ENCODE measurements around the gene UTP25. TPM values are rescaled to one million over a fixed set of nuclear protein-coding genes. Genes with fewer than 3 reads are reported as not detected.
"Not testable (repeated sequence)": the region's sequence is repeated elsewhere in the genome, so short reads cannot be mapped to it uniquely, and the experiment has no call there.

Gene UTP25
- total RNA-seq, 2 donors from 2014 or later: 12.0 to 17.5 TPM

GRCh38 chr1:209882286-209882685, 54.5 kb downstream of the UTP25 start:
- Mint-ChIP-seq H3K9me3 (no peaks in the 10 kb centered on the region), H3K4me1 (peaks cover 4% of the 10 kb centered on the region), H3K27me3 (peaks cover 60% of the 10 kb centered on the region), H3K4me3 (no peak overlapping the region), H3K27ac (no peak overlapping the region), H3K36me3 (ENCODE audit: low read depth) (no peaks in the 10 kb centered on the region)
- ATAC-seq (replicated peaks): no peak

- Mint-ChIP-seq H3K36me3 (ENCODE audit: low read depth) (no peaks in the 10 kb centered on the region), H3K4me3 (no peak overlapping the region), H3K27ac (no peak overlapping the region), H3K4me1 (peaks cover 4% of the 10 kb centered on the region), H3K9me3 (no peaks in the 10 kb centered on the region), H3K27me3 (peaks cover 61% of the 10 kb centered on the region)
- no peak for ATAC-seq (replicated peaks)
Observed at GRCh38 chr1:209882942-209883340, 55.2 kb downstream of the UTP25 start.

- no peak for ATAC-seq (replicated peaks)
- no peak overlapping the region for H3K4me3 Mint-ChIP-seq
- peaks cover 60% of the 10 kb centered on the region for H3K27me3 Mint-ChIP-seq
Observed at GRCh38 chr1:209883341-209883971, 55.7 kb downstream of the UTP25 start.

GRCh38 chr1:209884249-209884648, 56.5 kb downstream of the UTP25 start:
- peaks cover 56% of the 10 kb centered on the region for H3K27me3 Mint-ChIP-seq
- H3K36me3 Mint-ChIP-seq (ENCODE audit: low read depth): no peaks in the 10 kb centered on the region
- H3K27ac Mint-ChIP-seq: no peak overlapping the region
- peaks cover 4% of the 10 kb centered on the region for H3K4me1 Mint-ChIP-seq
- peak overlapping the region; percentile 7 for H3K4me3 Mint-ChIP-seq
- H3K9me3 Mint-ChIP-seq: no peaks in the 10 kb centered on the region
- peak; percentile 69 for ATAC-seq (replicated peaks)

More at GRCh38 chr1:209883341-209883971, 55.7 kb downstream of the UTP25 start:
- peaks cover 4% of the 10 kb centered on the region for H3K4me1 Mint-ChIP-seq
- H3K27ac Mint-ChIP-seq: no peak overlapping the region
- H3K9me3 Mint-ChIP-seq: no peaks in the 10 kb centered on the region
- H3K36me3 Mint-ChIP-seq (ENCODE audit: low read depth): no peaks in the 10 kb centered on the region

DNA sequence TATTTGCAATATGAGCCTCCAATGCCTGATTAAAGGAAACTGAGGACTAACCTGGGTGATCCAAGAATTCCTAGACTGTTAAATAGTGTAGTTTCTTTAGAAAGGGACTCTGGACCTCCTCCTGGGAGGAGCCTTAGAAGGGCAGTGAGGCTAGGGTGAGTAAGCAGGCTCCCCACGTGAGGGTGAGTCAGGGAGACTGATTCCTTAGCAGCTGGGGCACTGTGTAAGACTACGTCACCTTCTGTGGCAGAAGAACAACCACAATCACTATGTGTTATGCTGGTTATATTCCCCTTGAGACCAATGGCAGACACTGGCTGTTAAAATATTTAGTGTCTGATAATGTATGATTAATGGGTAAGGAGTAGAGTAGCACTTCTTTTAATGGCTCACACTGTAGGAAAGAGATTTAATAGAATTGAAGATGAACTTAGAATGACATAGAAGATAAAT, 56.9 kb downstream of the UTP25 start:
- H3K27me3 Mint-ChIP-seq: peaks cover 52% of the 10 kb centered on the region
- H3K36me3 Mint-ChIP-seq (ENCODE audit: low read depth): no peaks in the 10 kb centered on the region
- no peak overlapping the region for H3K4me3 Mint-ChIP-seq
- no peak overlapping the region for H3K27ac Mint-ChIP-seq
- H3K4me1 Mint-ChIP-seq: peaks cover 4% of the 10 kb centered on the region
- H3K9me3 Mint-ChIP-seq: no peaks in the 10 kb centered on the region
- ATAC-seq (replicated peaks): peak; percentile 99

DNA sequence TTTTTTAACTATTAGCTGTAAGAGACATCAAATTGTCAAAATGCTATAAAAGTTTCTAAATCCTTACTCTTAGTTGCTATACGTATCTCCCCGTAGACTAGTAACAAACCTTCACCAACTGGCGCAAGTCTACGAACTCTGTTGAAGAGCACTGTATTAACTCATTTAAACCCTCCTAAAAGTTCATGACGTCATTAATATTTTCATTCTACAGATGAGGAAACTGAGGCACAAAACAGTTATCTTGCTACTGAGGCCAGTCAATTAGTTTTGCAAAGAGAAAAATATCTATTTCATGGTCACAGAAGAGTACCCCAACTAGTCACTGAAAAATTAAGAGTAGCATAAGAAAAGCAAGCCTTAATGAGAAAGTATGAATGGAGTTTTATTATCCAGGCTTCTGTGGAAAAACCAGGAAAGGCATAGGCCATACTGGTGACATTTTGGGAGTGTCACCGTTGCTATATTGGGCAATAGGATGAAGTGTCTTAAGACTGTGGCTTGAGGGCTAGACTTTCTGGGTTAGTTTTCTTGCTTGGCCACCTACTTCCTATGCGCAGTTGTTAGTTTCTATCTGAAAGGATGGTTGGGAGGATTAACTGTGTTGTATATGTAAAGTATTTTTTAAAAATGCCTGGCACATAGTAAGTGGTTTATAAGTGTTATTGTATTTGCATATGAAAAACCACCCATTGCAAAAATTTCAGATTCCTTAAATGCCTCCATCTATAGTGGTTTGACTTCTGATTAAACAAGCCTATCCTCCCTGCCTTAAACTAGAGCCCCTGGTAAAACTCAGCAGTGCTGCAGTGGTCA, 57.8 kb downstream of the UTP25 start:
- no peaks in the 10 kb centered on the region for H3K9me3 Mint-ChIP-seq
- H3K36me3 Mint-ChIP-seq (ENCODE audit: low read depth): no peaks in the 10 kb centered on the region
- H3K4me1 Mint-ChIP-seq: peaks cover 4% of the 10 kb centered on the region
- H3K4me3 Mint-ChIP-seq: no peak overlapping the region
- no peak for ATAC-seq (replicated peaks)
- no peak overlapping the region for H3K27ac Mint-ChIP-seq
- H3K27me3 Mint-ChIP-seq: peaks cover 46% of the 10 kb centered on the region

- no peak for ATAC-seq (replicated peaks)
Observed at GRCh38 chr1:209886219-209886536, 58.4 kb downstream of the UTP25 start.

DNA sequence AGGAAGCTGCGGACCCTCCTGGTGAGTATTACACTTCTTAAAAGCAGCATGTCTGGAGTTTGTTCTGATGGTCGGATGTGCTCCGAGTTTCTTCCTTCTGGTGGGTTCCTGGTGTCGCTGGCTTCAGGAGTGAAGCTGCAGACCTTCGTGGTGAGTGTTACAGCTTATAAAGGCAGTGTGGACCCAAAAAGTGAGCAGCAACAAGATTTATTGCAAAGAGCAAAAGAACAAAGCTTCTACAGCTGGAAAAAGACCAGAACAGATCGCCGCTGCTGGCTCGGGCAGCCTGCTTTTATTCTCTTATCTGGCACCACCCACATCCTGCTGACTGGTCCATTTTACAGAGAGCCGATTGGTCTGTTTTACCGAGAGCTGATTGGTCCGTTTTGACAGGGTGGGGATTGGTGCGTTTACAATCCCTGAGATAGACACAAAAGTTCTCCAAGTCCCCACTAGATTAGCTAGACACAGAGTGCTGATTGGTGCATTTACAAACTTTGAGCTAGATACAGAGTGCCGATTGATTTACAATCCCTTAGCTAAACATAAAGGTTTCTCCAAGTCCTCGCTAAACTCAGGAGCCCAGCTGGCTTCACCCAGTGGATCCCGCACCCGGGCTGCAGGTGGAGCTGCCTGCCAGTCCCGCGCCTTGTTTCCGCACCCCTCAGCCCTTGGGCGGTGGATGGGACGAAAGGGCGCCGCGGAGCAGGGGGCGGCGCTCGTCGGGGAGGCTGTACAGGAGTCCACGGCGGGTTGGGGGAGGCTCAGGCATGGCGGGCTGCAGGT, 60.7 kb downstream of the UTP25 start:
- not testable (repeated sequence) for H3K27ac Mint-ChIP-seq; H3K9me3 Mint-ChIP-seq; H3K36me3 Mint-ChIP-seq (ENCODE audit: low read depth); H3K4me1 Mint-ChIP-seq; ATAC-seq (replicated peaks); H3K4me3 Mint-ChIP-seq
- peaks cover 30% of the 10 kb centered on the region for H3K27me3 Mint-ChIP-seq

More at GRCh38 chr1:209886219-209886536, 58.4 kb downstream of the UTP25 start:
- H3K4me1 Mint-ChIP-seq: peaks cover 4% of the 10 kb centered on the region
- no peaks in the 10 kb centered on the region for H3K9me3 Mint-ChIP-seq
- H3K4me3 Mint-ChIP-seq: no peak overlapping the region
- H3K27ac Mint-ChIP-seq: no peak overlapping the region
- no peaks in the 10 kb centered on the region for H3K36me3 Mint-ChIP-seq (ENCODE audit: low read depth)
- H3K27me3 Mint-ChIP-seq: peaks cover 40% of the 10 kb centered on the region

GRCh38 chr1:209889077-209889418, 61.3 kb downstream of the UTP25 start:
- peaks cover 3% of the 10 kb centered on the region for H3K4me1 Mint-ChIP-seq
- peaks cover 28% of the 10 kb centered on the region for H3K27me3 Mint-ChIP-seq
- no peak overlapping the region for H3K4me3 Mint-ChIP-seq
- H3K27ac Mint-ChIP-seq: no peak overlapping the region
- no peaks in the 10 kb centered on the region for H3K36me3 Mint-ChIP-seq (ENCODE audit: low read depth)
- H3K9me3 Mint-ChIP-seq: no peaks in the 10 kb centered on the region
- ATAC-seq (replicated peaks): no peak

- Mint-ChIP-seq H3K36me3 (ENCODE audit: low read depth) (no peaks in the 10 kb centered on the region), H3K9me3 (no peaks in the 10 kb centered on the region), H3K4me3 (no peak overlapping the region), H3K4me1 (no peaks in the 10 kb centered on the region), H3K27me3 (peaks cover 34% of the 10 kb centered on the region), H3K27ac (no peak overlapping the region)
- ATAC-seq (replicated peaks): no peak
Observed at GRCh38 chr1:209890641-209891330, 63.0 kb downstream of the UTP25 start.

- H3K9me3 Mint-ChIP-seq: no peaks in the 10 kb centered on the region
- H3K27ac Mint-ChIP-seq: no peak overlapping the region
- H3K4me1 Mint-ChIP-seq: no peaks in the 10 kb centered on the region
- no peaks in the 10 kb centered on the region for H3K36me3 Mint-ChIP-seq (ENCODE audit: low read depth)
- peaks cover 34% of the 10 kb centered on the region for H3K27me3 Mint-ChIP-seq
- no peak for ATAC-seq (replicated peaks)
- H3K4me3 Mint-ChIP-seq: no peak overlapping the region
Observed at GRCh38 chr1:209893751-209894150, 66.0 kb downstream of the UTP25 start.

DNA sequence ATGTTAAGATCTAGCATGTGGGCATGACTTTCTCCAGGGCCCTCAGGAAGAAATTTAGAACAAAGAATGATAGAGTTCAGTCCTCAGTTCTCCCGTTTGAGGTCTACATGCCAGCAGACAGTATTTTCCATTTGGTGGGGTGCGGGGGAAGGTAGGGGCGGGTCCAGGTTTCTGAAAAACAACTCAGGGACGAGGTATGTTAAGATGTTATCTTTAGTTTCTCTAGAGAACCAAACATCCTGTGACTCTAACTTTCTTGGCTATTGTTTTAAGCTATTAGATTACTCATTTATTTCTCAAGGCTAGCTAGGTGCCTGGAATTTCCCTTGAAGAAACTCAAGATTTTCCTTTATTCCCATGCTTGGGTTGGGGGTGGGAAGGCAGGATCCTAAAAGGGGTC, 67.9 kb downstream of the UTP25 start:
- H3K4me1 Mint-ChIP-seq: no peaks in the 10 kb centered on the region
- no peaks in the 10 kb centered on the region for H3K36me3 Mint-ChIP-seq (ENCODE audit: low read depth)
- no peaks in the 10 kb centered on the region for H3K9me3 Mint-ChIP-seq
- H3K4me3 Mint-ChIP-seq: no peak overlapping the region
- H3K27me3 Mint-ChIP-seq: peaks cover 34% of the 10 kb centered on the region
- H3K27ac Mint-ChIP-seq: no peak overlapping the region
- no peak for ATAC-seq (replicated peaks)

GRCh38 chr1:209896346-209896745, 68.6 kb downstream of the UTP25 start:
- no peak for ATAC-seq (replicated peaks)
- no peaks in the 10 kb centered on the region for H3K36me3 Mint-ChIP-seq (ENCODE audit: low read depth)
- peaks cover 37% of the 10 kb centered on the region for H3K27me3 Mint-ChIP-seq
- H3K9me3 Mint-ChIP-seq: no peaks in the 10 kb centered on the region
- H3K27ac Mint-ChIP-seq: no peak overlapping the region
- H3K4me3 Mint-ChIP-seq: no peak overlapping the region
- no peaks in the 10 kb centered on the region for H3K4me1 Mint-ChIP-seq

DNA sequence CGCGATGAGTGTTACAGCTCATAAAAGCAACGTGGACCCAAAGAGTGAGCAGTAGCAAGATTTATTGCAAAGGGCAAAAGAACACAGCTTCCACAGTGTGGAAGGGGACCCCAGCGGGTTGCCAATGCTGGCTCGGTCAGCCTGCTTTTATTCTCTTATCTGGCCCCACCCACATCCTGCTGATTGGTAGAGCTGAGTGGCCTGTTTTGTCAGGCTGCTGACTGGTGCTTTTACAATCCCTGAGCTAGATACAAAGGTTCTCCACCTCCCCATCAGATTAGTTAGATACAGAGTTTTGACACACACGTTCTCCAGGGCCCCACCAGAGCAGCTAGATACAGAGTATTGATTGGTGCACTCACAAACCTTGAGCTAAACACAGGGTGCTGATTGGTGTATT, 70.5 kb downstream of the UTP25 start:
- ATAC-seq (replicated peaks); H3K27ac Mint-ChIP-seq; H3K4me1 Mint-ChIP-seq; H3K4me3 Mint-ChIP-seq; H3K36me3 Mint-ChIP-seq (ENCODE audit: low read depth); H3K9me3 Mint-ChIP-seq: not testable (repeated sequence)
- peaks cover 34% of the 10 kb centered on the region for H3K27me3 Mint-ChIP-seq

Measured in activated T-helper 17 cell treated with anti-CD3 and anti-CD28 coated beads, Interleukin-2, amount 50 U/mL, for 72 hours (primary cell).